Keratinocyte (primary cell): ENCODE measurements around the gene ACCS.

Experiments
- CTCF ChIP-seq, 3 experiments: IDR thresholded peaks in 1 of 3; conservative IDR thresholded peaks in 1 of 3; optimal IDR thresholded peaks in 1 of 3; 2 replicates in 2 of 3; 3 replicates in 1 of 3; pipeline versions ENCODE3 to v1.5.1; 2011; ENCODE audit warnings: low read length in 3 of 3, mild to moderate bottlenecking in 3 of 3, moderate library complexity in 2 of 3, control low read depth in 1 of 3, inconsistent platforms in 1 of 3; ENCODE audit not compliant: insufficient read depth in 2 of 3; ENCODE audit errors: extremely low read depth in 1 of 3
- EZH2 ChIP-seq: IDR thresholded peaks from one replicate; pipeline ENCODE4 v1.6.1; 2012; ENCODE audit warnings: inconsistent platforms, mild to moderate bottlenecking, low read length, moderate library complexity

- TF ChIP-seq EZH2 (no peak), CTCF (optimal IDR thresholded peaks at IDR 0.05 in 1 of 3, IDR thresholded peaks at IDR 0.05 in 1 of 3, conservative IDR thresholded peaks at IDR 0.05 in 1 of 3; ENCODE audit: extremely low read depth in 1 of 3, insufficient read depth in 2 of 3, low read length in 3 of 3) (no peak)
These were observed 42.2 kb downstream of the ACCS start for GRCh38 chr11:44108260-44108659.
